Esophagus muscularis mucosa (tissue), 4 donors: ENCODE data around the gene MEGF6.
A peak's percentile ranks its signal among the peaks of the same experiment; 100 is the strongest.

Experiments
- CTCF ChIP-seq, 3 experiments: fragments of 200-600 bp in 2 of 3; fragments of 450-650 bp in 1 of 3; sonication (generic) in 2 of 3; IDR thresholded peaks; one replicate each; pipeline ENCODE4 v1.5.1; 2017 to 2019; ENCODE audit warnings: antibody characterized with exemption in 3 of 3, mild to moderate bottlenecking in 2 of 3, moderate library complexity in 1 of 3
- EP300 ChIP-seq: sonication (generic); formaldehyde crosslinking; IDR thresholded peaks from one replicate; pipeline ENCODE4 v1.6.1; 2017; ENCODE audit warnings: antibody characterized with exemption
- POLR2A ChIP-seq: fragments of 450-650 bp; IDR thresholded peaks from one replicate; pipeline ENCODE4 v1.6.1; 2017; ENCODE audit warnings: antibody characterized with exemption, moderate library complexity, mild to moderate bottlenecking, low read depth
- POLR2AphosphoS5 ChIP-seq, 2 donors: sonication (generic); formaldehyde crosslinking; IDR thresholded peaks; one replicate each; pipeline ENCODE4 v1.6.1; 2017; ENCODE audit warnings: antibody characterized with exemption in 2 of 2

GRCh38 chr1:3504151-3504821, 107.0 kb downstream of the MEGF6 start:
- no peak for TF ChIP-seq CTCF (IDR thresholded peaks at IDR 0.05)
- TF ChIP-seq POLR2AphosphoS5 (IDR thresholded peaks at IDR 0.05) = peak; percentile 28 to 73
- TF ChIP-seq EP300 = no peak
- no peak for TF ChIP-seq POLR2A
